ENCODE results near the gene GPANK1.
A peak's percentile ranks its signal among the peaks of the same experiment; 100 is the strongest.

The GPANK1 gene

GRCh38 chr6:31691078-31691463 is 26.3 kb upstream of the GPANK1 start:
- DNase-seq (ENCODE audit: low read depth in 3 of 3), result no peak

DNA sequence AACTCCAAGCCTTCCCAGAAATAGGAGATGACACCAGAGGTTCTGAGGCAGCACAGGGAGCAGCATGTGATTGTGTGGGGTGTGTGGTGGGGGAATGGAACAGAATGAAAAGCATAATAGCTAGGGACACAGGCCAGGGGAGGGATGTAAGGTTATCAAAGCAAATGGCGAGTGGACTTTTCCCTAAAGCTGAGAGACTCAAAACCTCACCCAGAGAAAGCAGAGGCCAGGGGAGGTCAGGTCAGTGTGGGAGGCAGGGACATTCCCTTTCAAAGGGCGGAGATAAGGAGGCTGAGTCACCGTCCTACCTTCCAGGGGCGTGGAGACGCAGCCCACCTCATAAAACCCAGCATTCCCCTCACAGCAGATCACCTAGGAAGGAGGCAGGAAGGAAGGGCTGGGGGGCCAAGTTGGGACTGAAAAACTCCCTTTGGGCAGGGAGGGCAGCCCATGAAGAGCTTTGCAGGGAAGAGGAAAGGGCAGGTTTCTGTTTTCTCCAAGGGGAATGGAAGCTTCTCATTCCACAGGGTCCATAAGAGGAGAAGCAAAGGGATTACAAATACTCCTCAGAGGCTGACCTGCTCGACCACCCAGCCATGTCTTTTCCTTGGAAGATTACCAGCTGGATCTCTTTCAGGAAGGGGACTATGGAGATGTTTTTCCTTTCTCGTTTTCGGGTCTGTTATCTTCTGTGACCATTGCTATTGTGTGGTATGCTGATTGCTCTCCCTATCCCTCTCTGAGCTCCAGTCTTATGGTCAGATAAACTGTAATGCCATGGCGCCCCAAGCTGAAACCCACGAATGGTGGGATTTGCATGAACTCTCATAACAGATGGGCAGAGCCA is 25.7 kb upstream of the GPANK1 start:
- DNase-seq (ENCODE audit: low read depth in 3 of 3), result no peak

- no peak for DNase-seq (ENCODE audit: low read depth in 3 of 3)
These were observed 24.7 kb upstream of the GPANK1 start for GRCh38 chr6:31689249-31690110.

GRCh38 chr6:31687860-31688693 is 23.3 kb upstream of the GPANK1 start:
- no peak for DNase-seq (ENCODE audit: low read depth in 3 of 3)

- DNase-seq (ENCODE audit: low read depth in 3 of 3), result no peak
These were observed 22.5 kb upstream of the GPANK1 start for GRCh38 chr6:31687321-31687720.

GRCh38 chr6:31686483-31686882 is 21.7 kb upstream of the GPANK1 start:
- no peak for DNase-seq (ENCODE audit: low read depth in 3 of 3)

- no peak for DNase-seq (ENCODE audit: low read depth in 3 of 3)
These were observed 18.8 kb upstream of the GPANK1 start for GRCh38 chr6:31683591-31683990.

DNA sequence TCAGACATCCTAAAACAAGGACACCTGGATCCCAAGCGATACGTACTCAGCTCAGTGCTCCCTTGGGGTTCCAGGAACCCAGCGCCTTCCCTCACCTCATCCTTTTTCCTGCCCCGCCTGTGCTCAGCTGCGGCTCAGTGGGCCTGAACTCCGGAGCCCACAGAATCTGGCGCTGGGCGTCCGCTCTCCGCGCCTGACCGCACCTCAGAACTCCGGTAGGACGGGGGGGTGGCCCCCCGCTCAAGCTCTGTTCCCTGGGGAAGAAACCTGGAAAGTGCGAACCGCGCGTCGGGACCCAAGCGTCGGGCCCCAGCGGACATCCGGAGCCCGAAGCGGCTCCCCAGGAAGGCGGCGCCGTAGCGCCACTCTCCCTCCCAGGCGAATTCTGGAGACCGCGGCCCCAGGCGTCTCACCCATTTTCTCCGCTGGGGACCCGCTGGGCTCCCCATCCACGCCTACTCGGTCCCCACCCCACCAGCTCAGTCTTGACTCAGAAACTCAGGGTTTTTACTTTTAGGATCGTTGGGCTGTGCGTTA is 16.4 kb upstream of the GPANK1 start:
- DNase-seq (ENCODE audit: low read depth in 3 of 3), result peak in 1 of 3 experiments; percentile 48

DNA sequence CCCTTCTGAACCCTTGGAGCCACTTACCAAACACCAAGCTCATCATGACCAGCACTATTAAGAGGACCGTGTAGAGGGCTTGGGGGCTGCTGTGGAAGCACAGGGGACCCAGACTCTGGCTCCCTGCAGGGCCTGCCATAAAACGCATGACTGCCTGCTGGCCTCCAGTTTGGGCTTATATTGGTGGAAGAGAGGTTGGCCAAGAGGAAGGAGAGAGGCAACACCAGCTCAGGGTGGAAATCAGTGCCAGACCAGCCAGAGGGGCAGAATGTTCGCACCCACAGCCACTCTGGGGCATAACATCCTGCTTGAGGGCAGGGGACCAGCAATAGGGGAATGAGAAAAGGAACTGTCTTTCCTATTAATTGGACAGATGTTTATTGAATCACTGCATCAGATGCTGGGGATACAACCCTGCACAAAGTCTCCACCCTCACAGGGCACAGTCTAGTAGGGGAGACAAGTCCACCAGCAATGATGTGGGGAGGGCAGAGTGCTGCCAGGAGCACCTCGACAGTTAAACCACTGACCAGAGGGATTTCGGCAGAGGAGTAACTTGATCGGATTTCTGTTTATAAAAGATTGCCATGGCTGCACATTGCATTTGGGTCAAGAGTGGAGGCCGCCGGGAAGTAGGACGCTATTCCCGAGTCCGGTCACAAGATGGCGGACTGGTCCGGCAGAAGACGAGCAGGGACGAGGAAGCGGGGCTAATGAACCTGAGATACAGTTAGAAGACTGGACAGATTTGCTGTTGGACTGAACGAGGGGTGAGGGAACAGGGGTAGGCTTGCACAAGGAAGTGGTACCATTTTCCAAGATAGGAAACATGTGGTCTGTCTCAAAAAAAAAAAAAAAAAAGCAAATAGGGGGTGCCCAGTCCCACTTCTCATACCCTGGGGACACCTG is 15.7 kb upstream of the GPANK1 start, which contains the start of gene LY6G5C:
LY6G5C (minus strand) TSS at position 842 of the 909 bp plus-strand sequence; CDS start at position 148, 694 bp downstream.
- DNase-seq (ENCODE audit: low read depth in 3 of 3), result peak in 2 of 3 experiments; percentile 30 to 57

- no peak for DNase-seq (ENCODE audit: low read depth in 3 of 3)
These were observed 13.2 kb upstream of the GPANK1 start for GRCh38 chr6:31677955-31678354.

DNA sequence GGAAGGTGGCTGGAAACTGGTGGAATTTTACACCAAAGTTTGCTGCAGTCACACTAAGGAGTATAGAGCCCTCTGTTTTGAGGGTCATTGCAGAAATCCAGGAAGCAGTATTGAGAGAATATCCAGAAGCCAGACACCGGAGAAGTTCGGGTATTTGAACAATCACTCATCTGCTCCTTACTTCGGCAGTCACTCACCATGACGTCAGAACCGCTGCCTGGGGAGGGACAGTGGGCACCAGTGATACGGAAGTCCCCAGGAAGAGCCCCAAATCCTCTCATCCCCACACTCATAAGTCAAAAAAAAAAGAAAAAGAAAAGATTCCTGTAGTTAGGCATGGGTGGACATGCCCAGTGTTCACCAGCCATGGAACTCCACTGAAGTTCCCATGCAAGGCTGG is 12.1 kb upstream of the GPANK1 start:
- no peak for DNase-seq (ENCODE audit: low read depth in 3 of 3)

DNA sequence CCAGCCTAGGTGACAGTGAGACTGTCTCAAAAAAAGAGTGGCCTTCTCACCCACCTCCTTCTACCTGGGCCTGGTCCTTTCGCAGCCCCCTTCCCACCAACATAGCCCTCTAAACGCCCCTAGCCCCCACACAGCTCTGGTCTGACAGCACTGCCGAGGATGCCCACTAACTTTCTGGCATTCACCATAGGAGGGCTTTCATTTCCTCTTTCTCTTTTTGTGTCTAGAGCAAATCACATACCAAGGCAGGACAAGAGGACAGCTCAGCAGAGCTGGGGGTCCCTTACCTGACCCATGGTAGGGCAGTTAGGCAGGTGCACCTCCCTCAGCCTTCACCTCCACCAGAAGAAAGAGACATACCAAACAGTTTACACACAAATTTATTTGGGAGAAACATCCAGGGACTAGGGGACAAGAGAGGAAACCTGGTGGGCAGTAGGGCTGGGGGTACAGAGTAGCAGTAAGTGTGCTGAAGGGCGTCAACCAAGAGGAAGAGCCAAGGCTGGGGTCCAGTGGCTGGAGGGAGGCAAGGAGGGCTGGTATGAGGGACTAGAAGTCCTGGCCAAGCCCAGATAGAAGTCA is 11.6 kb upstream of the GPANK1 start:
- DNase-seq (ENCODE audit: low read depth in 3 of 3), result no peak

DNA sequence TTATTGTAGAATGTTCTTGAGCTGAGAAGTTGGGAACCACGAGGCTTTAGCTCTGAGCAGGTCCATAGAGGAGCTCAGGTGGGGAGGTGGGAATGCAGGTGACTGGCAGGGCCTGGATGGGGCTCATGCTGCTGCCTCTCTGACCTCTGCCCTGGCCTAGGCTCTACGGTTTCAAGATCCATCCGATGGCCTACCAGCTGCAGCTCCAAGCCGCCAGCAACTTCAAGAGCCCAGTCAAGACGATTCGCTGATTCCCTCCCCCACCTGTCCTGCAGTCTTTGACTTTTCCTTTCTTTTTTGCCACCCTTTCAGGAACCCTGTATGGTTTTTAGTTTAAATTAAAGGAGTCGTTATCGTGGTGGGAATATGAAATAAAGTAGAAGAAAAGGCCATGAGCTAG is 4.9 kb upstream of the GPANK1 start, which contains the start of gene LY6G5B:
LY6G5B (plus strand) TSS at position 301 of the 400 bp plus-strand sequence. CDS start 975 bp downstream, outside the sequence.
- DNase-seq (ENCODE audit: low read depth in 3 of 3), result no peak

DNA sequence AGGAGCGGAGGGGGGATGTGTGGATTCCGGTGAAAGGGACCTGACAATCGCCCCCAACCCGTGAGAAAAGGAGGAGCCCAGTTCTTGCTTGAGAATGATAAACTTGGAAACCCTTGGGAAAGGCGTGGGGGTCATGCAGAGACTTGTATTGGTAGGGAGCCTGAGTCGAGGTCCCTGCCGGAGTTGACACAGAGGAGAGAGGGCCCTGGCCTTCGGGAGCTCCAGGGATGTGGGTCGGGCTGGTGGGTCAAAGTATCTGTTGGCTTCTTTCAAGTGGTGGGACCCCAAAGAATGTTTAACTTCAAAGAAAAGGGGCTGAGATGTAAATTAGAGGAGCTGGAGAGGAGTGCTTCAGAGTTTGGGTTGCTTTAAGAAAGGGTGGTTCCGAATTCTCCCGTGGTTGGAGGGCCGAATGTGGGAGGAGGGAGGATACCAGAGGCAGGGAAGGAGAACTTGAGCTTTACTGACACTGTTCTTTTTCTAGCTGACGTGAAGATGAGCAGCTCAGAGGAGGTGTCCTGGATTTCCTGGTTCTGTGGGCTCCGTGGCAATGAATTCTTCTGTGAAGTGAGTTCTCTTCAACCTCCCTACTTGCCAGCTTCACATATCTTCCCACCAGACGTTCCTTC is 1.7 kb upstream of the GPANK1 start:
- DNase-seq (ENCODE audit: low read depth in 3 of 3), result no peak

DNA sequence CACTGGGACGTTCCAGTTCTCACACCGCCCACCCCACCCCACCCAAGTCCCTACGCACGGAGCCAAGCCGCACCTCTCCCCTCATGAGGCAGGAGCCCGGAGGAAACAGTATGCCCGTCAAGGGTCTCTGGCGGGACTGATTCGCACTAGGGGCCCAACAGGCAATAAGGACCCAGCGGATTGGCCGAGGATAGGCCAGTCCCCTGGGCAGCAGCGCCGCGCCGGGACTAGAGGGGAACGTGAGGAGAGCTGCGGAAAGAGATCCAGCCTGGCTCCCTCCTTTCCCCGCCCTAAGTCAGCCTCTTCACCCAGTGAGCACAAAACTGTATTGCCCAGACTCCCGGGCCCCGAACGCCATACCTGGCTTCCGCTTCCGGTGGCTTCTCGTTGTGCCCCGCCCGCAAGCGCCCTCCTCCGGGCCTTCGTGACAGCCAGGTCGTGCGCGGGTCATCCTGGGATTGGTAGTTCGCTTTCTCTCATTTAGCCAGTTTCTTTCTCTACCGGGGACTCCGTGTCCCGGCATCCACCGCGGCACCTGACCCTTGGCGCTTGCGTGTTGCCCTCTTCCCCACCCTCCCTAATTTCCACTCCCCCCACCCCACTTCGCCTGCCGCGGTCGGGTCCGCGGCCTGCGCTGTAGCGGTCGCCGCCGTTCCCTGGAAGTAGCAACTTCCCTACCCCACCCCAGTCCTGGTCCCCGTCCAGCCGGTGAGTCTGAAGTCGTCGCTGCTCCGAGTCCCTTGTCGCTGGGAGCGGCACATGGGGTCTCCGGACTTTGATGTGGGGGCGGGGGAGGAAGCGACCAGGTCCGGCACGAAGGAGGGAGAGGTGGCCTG is 922 bp upstream of the GPANK1 start, which contains the start of gene CSNK2B:
CSNK2B (plus strand) TSS at position 580 of the 836 bp plus-strand sequence. CDS start 752 bp downstream, outside the sequence.
- DNase-seq (ENCODE audit: low read depth in 3 of 3), result peak; percentile 97 to 98 (median 98)

- DNase-seq (ENCODE audit: low read depth in 3 of 3), result no peak
These were observed 622 bp downstream of the GPANK1 start for GRCh38 chr6:31663961-31664789.
